ENCODE measurements around the gene TACR1.
A peak's percentile ranks its signal among the peaks of the same experiment; 100 is the strongest.

TACR1 gene

DNA sequence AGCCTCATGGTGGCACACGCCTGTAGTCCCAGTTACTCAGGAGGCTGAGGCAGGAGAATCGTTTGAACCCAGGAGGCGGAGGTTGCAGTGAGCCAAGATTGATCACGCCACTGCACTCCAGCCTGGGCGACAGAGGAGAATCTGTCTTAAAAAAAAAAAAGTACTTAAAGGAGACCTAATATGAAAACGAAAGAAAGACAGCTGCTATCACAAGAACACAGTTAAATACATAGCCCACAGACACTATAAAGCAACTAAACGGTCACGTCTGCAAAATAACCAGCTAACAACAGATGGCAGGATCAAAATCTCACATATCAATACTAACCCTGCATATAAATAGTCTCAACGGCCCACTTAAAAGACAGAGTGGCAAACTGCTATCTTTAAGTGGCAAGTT is 43.9 kb upstream of the TACR1 start:
- peak; percentile 21 for DNase-seq
- no peaks in the 10 kb centered on the region for H3K9me3 ChIP-seq (replicated peaks; ENCODE audit: insufficient read depth, low read length)
- no peaks in the 10 kb centered on the region for H4K20me1 ChIP-seq (ENCODE audit: insufficient read depth, low read length)
- H3F3A ChIP-seq (ENCODE audit: insufficient read depth, low read length): no peaks in the 10 kb centered on the region
- no peak for TF ChIP-seq EZH2 (optimal IDR thresholded peaks at IDR 0.05; ENCODE audit: low read depth, low read length)
- TF ChIP-seq CTCF (IDR thresholded peaks at IDR 0.05; ENCODE audit: low read length): no peak
- TF ChIP-seq EZH2phosphoT487 (IDR thresholded peaks at IDR 0.05; ENCODE audit: low read length): no peak
- no peaks in the 10 kb centered on the region for H3K27me3 ChIP-seq (replicated peaks; ENCODE audit: insufficient read depth, low read length)
- H3K4me3 ChIP-seq (ENCODE audit: low read length): no peak overlapping the region
- no peaks in the 10 kb centered on the region for H3K79me2 ChIP-seq (ENCODE audit: low read length)
- no peaks in the 10 kb centered on the region for H3K9me2 ChIP-seq (replicated peaks; ENCODE audit: insufficient read depth, low read length)
- no peaks in the 10 kb centered on the region for H3K36me3 ChIP-seq (replicated peaks; ENCODE audit: insufficient read depth, low read length)
- no peak overlapping the region for H3K27ac ChIP-seq (ENCODE audit: low read length)
- peak overlapping the region; percentile 23 for H3K4me2 ChIP-seq (ENCODE audit: low read depth, low read length)
- H3K4me1 ChIP-seq (ENCODE audit: low read length): no peaks in the 10 kb centered on the region
- H2AFZ ChIP-seq (ENCODE audit: low read length): peak overlapping the region; percentile 26; the same call in 1 of the 2 replicates
- no peak overlapping the region for H3K9ac ChIP-seq (ENCODE audit: low read length)

- Histone ChIP-seq H3K9me3 (replicated peaks; ENCODE audit: insufficient read depth, low read length) (no peaks in the 10 kb centered on the region), H3K9me2 (replicated peaks; ENCODE audit: insufficient read depth, low read length) (no peaks in the 10 kb centered on the region), H3K36me3 (replicated peaks; ENCODE audit: insufficient read depth, low read length) (no peaks in the 10 kb centered on the region), H3F3A (ENCODE audit: insufficient read depth, low read length) (no peaks in the 10 kb centered on the region), H3K4me1 (ENCODE audit: low read length) (no peaks in the 10 kb centered on the region), H3K27ac (ENCODE audit: low read length) (no peak overlapping the region), H3K4me2 (ENCODE audit: low read depth, low read length) (no peak overlapping the region), H4K20me1 (ENCODE audit: insufficient read depth, low read length) (no peaks in the 10 kb centered on the region), H3K4me3 (ENCODE audit: low read length) (no peak overlapping the region), H2AFZ (ENCODE audit: low read length) (no peak overlapping the region), H3K9ac (ENCODE audit: low read length) (no peak overlapping the region), H3K79me2 (ENCODE audit: low read length) (no peaks in the 10 kb centered on the region), H3K27me3 (replicated peaks; ENCODE audit: insufficient read depth, low read length) (no peaks in the 10 kb centered on the region)
- peak; percentile 38 for DNase-seq
- TF ChIP-seq EZH2 (optimal IDR thresholded peaks at IDR 0.05; ENCODE audit: low read depth, low read length) (no peak), CTCF (IDR thresholded peaks at IDR 0.05; ENCODE audit: low read length) (peak; percentile 69)
Measured at GRCh38 chr2:75241696-75242095, 42.4 kb upstream of the TACR1 start.

- Histone ChIP-seq H3K27me3 (replicated peaks; ENCODE audit: insufficient read depth, low read length) (no peaks in the 10 kb centered on the region), H3K27ac (ENCODE audit: low read length) (no peak overlapping the region), H2AFZ (ENCODE audit: low read length) (no peak overlapping the region), H4K20me1 (ENCODE audit: insufficient read depth, low read length) (no peaks in the 10 kb centered on the region), H3K9me2 (replicated peaks; ENCODE audit: insufficient read depth, low read length) (no peaks in the 10 kb centered on the region), H3K4me2 (ENCODE audit: low read depth, low read length) (no peak overlapping the region), H3K79me2 (ENCODE audit: low read length) (no peaks in the 10 kb centered on the region), H3K36me3 (replicated peaks; ENCODE audit: insufficient read depth, low read length) (no peaks in the 10 kb centered on the region), H3K9ac (ENCODE audit: low read length) (no peak overlapping the region), H3F3A (ENCODE audit: insufficient read depth, low read length) (no peaks in the 10 kb centered on the region), H3K9me3 (replicated peaks; ENCODE audit: insufficient read depth, low read length) (no peaks in the 10 kb centered on the region), H3K4me3 (ENCODE audit: low read length) (no peak overlapping the region), H3K4me1 (ENCODE audit: low read length) (no peaks in the 10 kb centered on the region)
- TF ChIP-seq EZH2phosphoT487 (IDR thresholded peaks at IDR 0.05; ENCODE audit: low read length): no peak
- TF ChIP-seq CTCF (IDR thresholded peaks at IDR 0.05; ENCODE audit: low read length): no peak
- no peak for TF ChIP-seq EZH2 (optimal IDR thresholded peaks at IDR 0.05; ENCODE audit: low read depth, low read length)
- DNase-seq: no peak
Measured at GRCh38 chr2:75238670-75239330, 39.5 kb upstream of the TACR1 start.
